GM12874 (cell line): ENCODE measurements around the gene C2CD2.

Experiments used
- TF ChIP-seq, protein P1 (sequence below): IDR thresholded peaks from 2 replicates; pipeline ENCODE4 v1.5.1; 2011; ENCODE audit warnings: low read depth, mild to moderate bottlenecking, control low read depth, low read length, moderate library complexity; ENCODE audit not compliant: insufficient read depth

The C2CD2 gene

DNA sequence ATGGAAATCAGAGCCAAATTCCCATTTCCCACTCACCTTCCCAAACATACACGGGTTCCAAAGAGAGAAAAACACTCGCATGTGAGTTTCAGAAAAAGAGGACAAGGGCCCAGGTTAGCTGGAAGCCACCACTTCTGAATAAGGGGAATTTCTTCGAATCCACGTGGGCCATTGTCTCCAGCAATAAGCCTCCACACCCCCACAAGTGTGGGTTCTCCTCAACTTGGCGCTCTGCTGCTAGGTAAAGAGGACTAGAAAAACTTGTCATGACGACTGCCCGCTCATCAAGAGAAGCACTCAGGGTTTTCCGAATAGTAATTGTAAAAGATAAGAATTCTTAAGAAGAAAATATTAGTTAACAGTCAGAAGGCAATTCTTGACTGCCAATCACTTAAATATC lies 105.3 kb downstream of the C2CD2 start:
- TF ChIP-seq, protein P1, sequence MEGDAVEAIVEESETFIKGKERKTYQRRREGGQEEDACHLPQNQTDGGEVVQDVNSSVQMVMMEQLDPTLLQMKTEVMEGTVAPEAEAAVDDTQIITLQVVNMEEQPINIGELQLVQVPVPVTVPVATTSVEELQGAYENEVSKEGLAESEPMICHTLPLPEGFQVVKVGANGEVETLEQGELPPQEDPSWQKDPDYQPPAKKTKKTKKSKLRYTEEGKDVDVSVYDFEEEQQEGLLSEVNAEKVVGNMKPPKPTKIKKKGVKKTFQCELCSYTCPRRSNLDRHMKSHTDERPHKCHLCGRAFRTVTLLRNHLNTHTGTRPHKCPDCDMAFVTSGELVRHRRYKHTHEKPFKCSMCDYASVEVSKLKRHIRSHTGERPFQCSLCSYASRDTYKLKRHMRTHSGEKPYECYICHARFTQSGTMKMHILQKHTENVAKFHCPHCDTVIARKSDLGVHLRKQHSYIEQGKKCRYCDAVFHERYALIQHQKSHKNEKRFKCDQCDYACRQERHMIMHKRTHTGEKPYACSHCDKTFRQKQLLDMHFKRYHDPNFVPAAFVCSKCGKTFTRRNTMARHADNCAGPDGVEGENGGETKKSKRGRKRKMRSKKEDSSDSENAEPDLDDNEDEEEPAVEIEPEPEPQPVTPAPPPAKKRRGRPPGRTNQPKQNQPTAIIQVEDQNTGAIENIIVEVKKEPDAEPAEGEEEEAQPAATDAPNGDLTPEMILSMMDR = no peak

DNA sequence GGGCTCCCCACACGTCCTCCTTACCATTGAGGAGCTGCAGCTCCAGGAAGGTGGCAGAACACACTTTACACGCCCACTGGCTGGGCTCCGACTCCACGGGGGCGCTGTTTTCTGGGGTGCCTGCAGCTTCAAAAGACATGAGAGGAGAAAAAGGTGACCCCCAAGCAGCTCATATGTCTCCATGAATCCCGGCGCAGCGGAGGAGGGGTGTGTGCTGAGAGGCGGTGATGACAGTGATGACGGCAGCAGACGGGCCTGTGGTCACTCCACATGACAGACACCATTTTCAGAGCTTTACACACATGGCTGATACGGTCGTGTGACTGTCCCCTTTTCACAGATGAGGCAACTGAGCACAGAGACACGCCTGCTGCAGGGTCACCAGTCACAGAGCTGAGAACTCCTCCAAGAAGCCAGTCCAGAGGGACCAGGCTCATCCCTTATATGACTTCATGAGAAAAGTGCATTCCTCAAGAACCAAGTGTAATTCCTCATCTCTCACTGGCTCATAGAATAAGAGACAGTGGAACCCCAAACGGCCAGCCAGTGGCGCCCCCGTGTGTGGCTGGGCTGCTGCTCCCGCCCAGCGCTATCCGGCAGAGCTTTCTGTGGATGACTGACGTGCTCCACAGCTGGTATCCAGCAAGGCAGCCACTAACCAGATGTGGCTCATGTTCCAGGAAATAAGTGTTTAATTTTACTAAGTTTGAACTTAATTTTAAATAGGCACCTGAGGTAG lies 106.6 kb downstream of the C2CD2 start:
- TF ChIP-seq, protein P1 = no peak

DNA sequence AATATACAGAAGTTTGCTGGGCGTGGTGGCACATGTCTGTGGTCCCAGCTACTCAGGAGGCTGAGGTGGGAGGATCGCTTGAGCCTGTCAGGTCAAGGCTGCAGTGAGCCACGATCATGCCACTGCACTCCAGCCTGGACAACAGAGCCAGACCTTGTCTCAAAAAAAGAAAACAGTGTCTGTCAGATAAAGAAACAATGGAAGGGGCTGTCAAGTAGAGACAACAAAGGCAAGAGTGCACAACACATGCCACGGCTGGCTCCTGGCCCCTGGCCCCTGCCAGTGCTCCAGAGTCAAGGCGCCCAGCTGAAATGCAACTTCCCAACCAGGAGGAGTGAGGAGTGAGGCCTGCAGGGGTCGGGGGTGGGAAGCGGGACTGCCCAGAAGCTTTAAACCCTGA lies 107.3 kb downstream of the C2CD2 start:
- TF ChIP-seq, protein P1 = no peak

DNA sequence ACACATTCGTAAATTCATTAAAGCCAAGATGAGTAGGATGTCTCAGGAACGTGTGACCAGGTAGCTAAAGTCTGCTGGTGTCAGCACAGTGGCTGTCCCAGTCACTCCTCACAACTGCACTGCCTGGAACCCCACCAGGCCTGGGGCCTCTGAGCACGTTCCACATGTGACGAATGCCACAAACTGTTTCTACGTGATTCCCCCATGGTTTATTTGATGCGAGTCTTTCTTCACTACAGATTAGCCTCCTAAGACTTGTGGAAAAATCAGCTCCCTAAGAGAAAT lies 107.8 kb downstream of the C2CD2 start:
- TF ChIP-seq, protein P1 = no peak

DNA sequence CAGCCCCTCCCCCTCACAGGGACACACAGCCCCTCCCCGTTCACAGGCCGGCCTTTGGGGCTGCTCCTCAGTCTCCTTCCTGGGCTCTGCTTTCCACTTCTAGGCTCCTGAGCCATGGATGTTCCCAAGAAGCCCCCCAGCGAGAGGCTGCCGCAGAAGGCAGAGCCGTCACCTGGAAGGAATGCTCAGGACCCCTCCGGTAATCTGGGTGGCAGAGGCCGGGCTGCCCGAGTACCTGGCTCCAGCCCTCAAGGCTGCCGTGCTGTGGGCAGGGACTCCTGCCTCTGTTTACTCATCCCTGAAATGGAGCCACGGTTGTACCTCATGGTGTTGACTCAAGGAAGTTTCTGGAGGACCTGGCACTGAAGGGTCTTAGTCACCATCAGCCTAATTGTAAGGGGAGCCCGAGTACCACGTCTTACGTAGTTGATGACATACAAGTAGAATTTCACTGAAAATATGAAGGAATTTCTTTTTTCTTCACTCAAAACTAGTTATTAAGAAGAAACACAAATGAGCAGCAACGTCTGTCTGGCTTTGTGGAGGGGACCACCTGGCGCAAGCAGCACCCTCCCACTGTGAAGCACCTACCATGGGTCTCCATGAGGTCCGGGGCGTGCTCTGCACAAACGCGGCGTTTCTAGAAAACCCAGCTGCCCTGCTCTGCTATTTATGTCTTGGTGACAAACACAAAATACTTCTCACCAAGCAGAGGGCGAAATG lies 108.3 kb downstream of the C2CD2 start:
- TF ChIP-seq, protein P1 = no peak

DNA sequence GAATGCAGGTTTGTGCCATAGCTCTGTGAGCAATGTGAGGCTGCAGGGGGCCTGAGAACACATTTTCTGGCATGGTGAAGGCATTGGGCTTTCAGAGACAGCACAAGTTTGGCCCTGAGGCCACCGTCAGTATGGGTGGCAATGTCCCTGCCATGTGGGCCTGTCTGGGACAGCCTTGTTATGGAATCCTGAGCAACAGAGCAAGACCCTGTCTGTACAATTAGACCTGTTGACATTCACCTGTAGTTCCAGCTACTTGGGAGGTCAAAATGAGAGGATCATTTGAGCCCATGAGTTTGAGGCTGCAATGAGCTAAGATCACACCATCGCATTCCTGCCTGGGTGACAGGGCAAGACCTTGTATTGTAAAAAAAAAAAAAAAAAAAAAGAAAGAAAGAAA lies 110.2 kb downstream of the C2CD2 start:
- TF ChIP-seq, protein P1 = no peak

DNA sequence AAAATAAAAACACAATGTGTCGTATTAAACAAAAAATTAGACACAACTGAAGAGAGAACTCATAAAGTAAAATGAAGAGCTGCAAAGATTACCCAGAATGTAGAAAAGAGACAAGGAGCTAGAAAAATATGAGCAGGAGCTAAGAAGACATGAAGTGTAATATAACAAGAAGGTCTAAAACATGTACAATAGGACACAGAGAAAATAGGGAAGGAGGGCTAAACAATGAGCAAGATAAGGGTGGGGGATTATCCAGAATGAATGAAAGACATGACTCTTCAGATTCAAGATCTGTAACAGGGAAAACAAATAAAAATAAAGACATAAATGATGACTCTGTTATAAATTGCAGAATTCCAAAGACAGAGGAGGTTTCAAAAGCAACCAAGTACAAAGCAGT lies 112.9 kb downstream of the C2CD2 start:
- TF ChIP-seq, protein P1 = no peak
